Hippocampal formation (tissue), 2 donors: ENCODE results near the gene GLRB.
"Not testable (repeated sequence)": the region's sequence is repeated elsewhere in the genome, so short reads cannot be mapped to it uniquely, and the experiment has no call there.

Source experiments
- DNase-seq, 2 donors: peaks; one replicate each; lab custom pipeline; 2025; lab: John Stamatoyannopoulos, UW

The GLRB gene

GRCh38 chr4:157127571-157127970, 51.6 kb downstream of the GLRB start:
- DNase-seq = no peak

GRCh38 chr4:157128395-157128794, 52.4 kb downstream of the GLRB start:
- peak in 1 of 2 donors; percentile 7 for DNase-seq

- no peak for DNase-seq
Measured at GRCh38 chr4:157141976-157142375, 66.0 kb downstream of the GLRB start.

- no peak for DNase-seq
Measured at GRCh38 chr4:157143369-157143768, 67.4 kb downstream of the GLRB start.

GRCh38 chr4:157151711-157152110, 75.8 kb downstream of the GLRB start:
- no peak for DNase-seq

GRCh38 chr4:157165935-157166610, 90.1 kb downstream of the GLRB start:
- no peak for DNase-seq

- no peak for DNase-seq
Measured at GRCh38 chr4:157170321-157170720, 94.4 kb downstream of the GLRB start.

GRCh38 chr4:157172011-157172410, 96.1 kb downstream of the GLRB start:
- DNase-seq = no peak

GRCh38 chr4:157180268-157180667, 104.3 kb downstream of the GLRB start:
- DNase-seq = not testable (repeated sequence)

- no peak for DNase-seq
Measured at GRCh38 chr4:157184300-157184699, 108.3 kb downstream of the GLRB start.

- no peak for DNase-seq
Measured at GRCh38 chr4:157185363-157185762, 109.4 kb downstream of the GLRB start.

- DNase-seq = no peak
Measured at GRCh38 chr4:157195374-157195773, 119.4 kb downstream of the GLRB start.

- no peak for DNase-seq
Measured at GRCh38 chr4:157196046-157196445, 120.1 kb downstream of the GLRB start.

GRCh38 chr4:157204634-157205244, 128.8 kb downstream of the GLRB start:
- DNase-seq = no peak

- DNase-seq = peak in 1 of 2 donors; percentile 44
Measured at GRCh38 chr4:157217708-157218107, 141.8 kb downstream of the GLRB start.

- DNase-seq = no peak
Measured at GRCh38 chr4:157219711-157220370, 143.9 kb downstream of the GLRB start.

GRCh38 chr4:157220371-157220881, 144.5 kb downstream of the GLRB start, which contains the start of gene GRIA2:
Gene GRIA2 (plus strand): TSS chr4:157220728. CDS start chr4:157221043, 315 bp downstream.
- peak; percentile 77 to 90 for DNase-seq

GRCh38 chr4:157221426-157221894, 145.5 kb downstream of the GLRB start:
- no peak for DNase-seq
